Measurements from ENCODE around the gene SLIT3. TPM values are rescaled to one million over a fixed set of nuclear protein-coding genes. Genes with fewer than 3 reads are reported as not detected.

The SLIT3 gene
- total RNA-seq, 2 experiments from 2014 or later, result not detected

- Mint-ChIP-seq H3K4me3 (no peak overlapping the region), H3K4me1 (ENCODE audit: low read depth) (no peaks in the 10 kb centered on the region), H3K27me3 (no peaks in the 10 kb centered on the region), H3K36me3 (ENCODE audit: low read depth) (no peaks in the 10 kb centered on the region), H3K9me3 (no peaks in the 10 kb centered on the region), H3K27ac (no peak overlapping the region)
- ChIA-PET CTCF (no interaction called here), POLR2A (no interaction called here)
- TF ChIP-seq, protein P1, sequence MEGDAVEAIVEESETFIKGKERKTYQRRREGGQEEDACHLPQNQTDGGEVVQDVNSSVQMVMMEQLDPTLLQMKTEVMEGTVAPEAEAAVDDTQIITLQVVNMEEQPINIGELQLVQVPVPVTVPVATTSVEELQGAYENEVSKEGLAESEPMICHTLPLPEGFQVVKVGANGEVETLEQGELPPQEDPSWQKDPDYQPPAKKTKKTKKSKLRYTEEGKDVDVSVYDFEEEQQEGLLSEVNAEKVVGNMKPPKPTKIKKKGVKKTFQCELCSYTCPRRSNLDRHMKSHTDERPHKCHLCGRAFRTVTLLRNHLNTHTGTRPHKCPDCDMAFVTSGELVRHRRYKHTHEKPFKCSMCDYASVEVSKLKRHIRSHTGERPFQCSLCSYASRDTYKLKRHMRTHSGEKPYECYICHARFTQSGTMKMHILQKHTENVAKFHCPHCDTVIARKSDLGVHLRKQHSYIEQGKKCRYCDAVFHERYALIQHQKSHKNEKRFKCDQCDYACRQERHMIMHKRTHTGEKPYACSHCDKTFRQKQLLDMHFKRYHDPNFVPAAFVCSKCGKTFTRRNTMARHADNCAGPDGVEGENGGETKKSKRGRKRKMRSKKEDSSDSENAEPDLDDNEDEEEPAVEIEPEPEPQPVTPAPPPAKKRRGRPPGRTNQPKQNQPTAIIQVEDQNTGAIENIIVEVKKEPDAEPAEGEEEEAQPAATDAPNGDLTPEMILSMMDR (IDR thresholded peaks at IDR 0.05), result no peak
- no peak overlapping the region for H3K4me3 ChIP-seq (ENCODE audit: low read length)
- H3K27me3 ChIP-seq (ENCODE audit: control insufficient read depth in 1 of 2, insufficient read depth in 2 of 2, low read length in 2 of 2), result no peaks in the 10 kb centered on the region
- DNase-seq, result no peak
- ATAC-seq (ENCODE audit: poor library complexity), result no peak
- intact Hi-C loops (cut with DNase I, micrococcal nuclease), result no loop called here
- H3K27ac ChIP-seq (ENCODE audit: low read depth in 1 of 2, low read length in 2 of 2), result no peak overlapping the region
- no peaks in the 10 kb centered on the region for H3K4me1 ChIP-seq (ENCODE audit: insufficient read depth, low read length)
- H3K36me3 ChIP-seq (ENCODE audit: insufficient read depth, low read length), result no peaks in the 10 kb centered on the region
- H3K9me3 ChIP-seq (ENCODE audit: control insufficient read depth in 1 of 2, insufficient read depth in 1 of 2, low read length in 2 of 2), result no peaks in the 10 kb centered on the region
Observed at GRCh38 chr5:169131616-169132301, 169.2 kb downstream of the SLIT3 start.

- TF ChIP-seq, protein P1 (IDR thresholded peaks at IDR 0.05), result no peak
- ATAC-seq (ENCODE audit: poor library complexity), result no peak
Observed at GRCh38 chr5:169128679-169129078, 172.3 kb downstream of the SLIT3 start.

GRCh38 chr5:169127431-169127830 lies 173.5 kb downstream of the SLIT3 start:
- peaks cover 0 to 3% of the 10 kb centered on the region in 2 experiments for H3K27me3 ChIP-seq (ENCODE audit: control insufficient read depth in 1 of 2, insufficient read depth in 2 of 2, low read length in 2 of 2)

More at GRCh38 chr5:169128679-169129078, 172.3 kb downstream of the SLIT3 start:
- Mint-ChIP-seq H3K9me3 (no peaks in the 10 kb centered on the region), H3K4me1 (ENCODE audit: low read depth) (no peaks in the 10 kb centered on the region), H3K36me3 (ENCODE audit: low read depth) (no peaks in the 10 kb centered on the region), H3K27ac (no peak overlapping the region), H3K27me3 (no peaks in the 10 kb centered on the region), H3K4me3 (no peak overlapping the region)
- H3K4me1 ChIP-seq (ENCODE audit: insufficient read depth, low read length), result no peaks in the 10 kb centered on the region
- ChIA-PET CTCF (no interaction called here), POLR2A (no interaction called here)
- no peak overlapping the region for H3K27ac ChIP-seq (ENCODE audit: low read depth in 1 of 2, low read length in 2 of 2)
- no peak overlapping the region for H3K4me3 ChIP-seq (ENCODE audit: low read length)
- H3K36me3 ChIP-seq (ENCODE audit: insufficient read depth, low read length), result no peaks in the 10 kb centered on the region
- peaks cover 0 to 3% of the 10 kb centered on the region in 2 experiments for H3K27me3 ChIP-seq (ENCODE audit: control insufficient read depth in 1 of 2, insufficient read depth in 2 of 2, low read length in 2 of 2)
- intact Hi-C loops (cut with DNase I, micrococcal nuclease), result no loop called here
- no peaks in the 10 kb centered on the region for H3K9me3 ChIP-seq (ENCODE audit: control insufficient read depth in 1 of 2, insufficient read depth in 1 of 2, low read length in 2 of 2)
- no peak for DNase-seq

More at GRCh38 chr5:169127431-169127830, 173.5 kb downstream of the SLIT3 start:
- H3K4me1 Mint-ChIP-seq (ENCODE audit: low read depth), result no peaks in the 10 kb centered on the region
- ChIA-PET CTCF (no interaction called here), POLR2A (no interaction called here)
- H3K27me3 Mint-ChIP-seq, result no peaks in the 10 kb centered on the region
- DNase-seq, result no peak
- no peaks in the 10 kb centered on the region for H3K9me3 Mint-ChIP-seq
- H3K27ac Mint-ChIP-seq, result no peak overlapping the region
- TF ChIP-seq, protein P1 (IDR thresholded peaks at IDR 0.05), result no peak
- H3K27ac ChIP-seq (ENCODE audit: low read depth in 1 of 2, low read length in 2 of 2), result no peak overlapping the region
- H3K36me3 ChIP-seq (ENCODE audit: insufficient read depth, low read length), result no peaks in the 10 kb centered on the region
- H3K4me3 Mint-ChIP-seq, result no peak overlapping the region
- intact Hi-C loops (cut with DNase I, micrococcal nuclease), result no loop called here
- no peak overlapping the region for H3K4me3 ChIP-seq (ENCODE audit: low read length)
- H3K36me3 Mint-ChIP-seq (ENCODE audit: low read depth), result no peaks in the 10 kb centered on the region
- H3K4me1 ChIP-seq (ENCODE audit: insufficient read depth, low read length), result no peaks in the 10 kb centered on the region
- ATAC-seq (ENCODE audit: poor library complexity), result no peak
- no peaks in the 10 kb centered on the region for H3K9me3 ChIP-seq (ENCODE audit: control insufficient read depth in 1 of 2, insufficient read depth in 1 of 2, low read length in 2 of 2)
